HG03196 (cell line): ENCODE measurements around the gene C11orf97.

Source experiments
- ATAC-seq: cut with Tn5 transposase; IDR thresholded peaks from one replicate; pipeline ENCODE4 v1.9.1; 2021; ENCODE audit not compliant: unreplicated experiment

The C11orf97 gene

DNA sequence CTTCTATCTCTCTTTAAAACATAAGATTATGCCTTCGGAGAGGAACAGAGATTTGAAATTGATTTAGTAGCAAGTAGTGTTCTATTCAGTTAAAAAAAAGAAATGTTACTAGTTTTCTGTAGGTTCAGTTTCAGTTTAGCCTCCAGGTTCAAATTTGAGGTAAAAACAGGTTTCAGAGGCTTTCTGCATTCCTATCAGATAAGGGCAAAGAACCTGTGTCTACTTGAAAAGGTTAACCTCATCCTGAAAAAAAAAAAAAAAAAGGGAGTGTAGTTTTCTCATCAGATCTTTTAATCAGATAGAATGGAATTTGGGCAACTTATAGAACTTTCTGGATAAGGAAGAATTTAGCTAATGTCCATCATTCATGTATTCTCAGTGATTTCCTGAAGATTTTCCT is 12.1 kb downstream of the C11orf97 start:
- no peak for ATAC-seq

DNA sequence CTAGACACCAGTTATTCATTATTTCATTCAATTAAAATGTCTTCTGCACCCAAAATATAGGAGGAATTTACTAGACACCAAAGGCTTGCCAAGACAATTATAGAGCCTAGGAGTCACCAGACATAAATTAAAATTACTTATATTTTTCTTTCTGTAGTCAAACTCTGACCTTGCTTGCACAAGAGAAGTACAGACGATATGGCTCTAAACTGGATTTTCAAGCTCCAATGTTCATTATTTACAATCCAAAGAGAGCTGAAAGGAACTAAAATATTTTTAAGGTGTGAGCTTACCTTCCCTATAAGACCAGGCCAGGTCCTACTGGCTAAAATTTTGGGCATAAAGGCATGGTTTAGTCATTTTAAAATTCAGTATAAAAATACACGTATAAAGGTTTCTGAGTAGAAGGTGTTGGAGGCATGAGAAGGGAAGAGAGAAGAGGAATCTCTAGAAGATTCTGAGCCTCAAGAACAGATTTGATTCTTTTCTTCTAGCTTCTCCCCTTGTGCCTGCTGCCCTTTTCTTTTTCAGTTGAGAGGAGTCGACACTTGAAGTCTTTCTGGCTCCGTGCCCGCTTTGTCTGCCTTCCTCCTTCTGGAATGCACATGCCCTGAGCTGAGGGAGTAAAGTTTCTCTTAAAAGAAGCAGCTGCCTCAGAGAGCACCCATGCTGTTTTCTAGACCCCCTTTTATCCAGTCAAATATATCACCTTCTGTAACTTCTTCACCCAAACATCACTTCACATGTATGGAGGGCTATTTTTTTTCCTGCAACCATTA is 13.5 kb downstream of the C11orf97 start:
- ATAC-seq = no peak

DNA sequence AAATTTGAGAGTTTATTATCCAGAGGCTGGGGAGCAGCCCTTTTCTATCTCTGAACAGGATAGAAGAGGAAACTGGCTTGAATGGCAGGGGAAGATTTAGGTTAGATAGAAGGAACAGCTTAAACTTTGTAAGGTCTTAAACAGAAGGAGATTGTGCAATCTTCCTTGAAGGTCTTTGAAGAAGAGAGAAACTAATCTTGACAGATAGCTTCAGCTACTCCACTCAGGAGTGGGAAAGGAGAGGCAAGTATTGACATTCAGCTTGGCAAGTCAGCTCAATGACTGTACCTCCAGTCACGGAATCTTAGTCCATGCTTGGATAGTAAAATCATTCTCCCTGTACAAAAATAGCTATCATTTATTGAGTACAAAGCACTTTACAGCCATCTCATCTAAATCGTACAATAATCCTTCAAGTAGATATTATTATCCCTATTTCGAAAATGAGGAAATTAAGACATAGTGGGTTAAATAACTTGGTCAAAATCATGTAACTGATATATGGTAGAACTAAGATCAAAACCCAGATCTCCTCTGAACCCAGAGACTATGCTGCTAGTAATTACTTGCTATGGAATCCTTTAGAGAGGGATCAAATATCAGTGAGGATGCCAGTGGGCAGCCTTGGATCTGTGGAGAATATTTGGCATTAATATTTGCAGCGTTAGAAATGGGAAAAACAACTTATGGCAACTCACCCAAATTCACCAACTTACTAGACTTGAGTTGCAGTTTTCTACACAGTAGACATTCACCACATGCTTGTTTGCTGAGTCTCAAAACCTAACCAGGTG is 14.6 kb downstream of the C11orf97 start:
- ATAC-seq = no peak

DNA sequence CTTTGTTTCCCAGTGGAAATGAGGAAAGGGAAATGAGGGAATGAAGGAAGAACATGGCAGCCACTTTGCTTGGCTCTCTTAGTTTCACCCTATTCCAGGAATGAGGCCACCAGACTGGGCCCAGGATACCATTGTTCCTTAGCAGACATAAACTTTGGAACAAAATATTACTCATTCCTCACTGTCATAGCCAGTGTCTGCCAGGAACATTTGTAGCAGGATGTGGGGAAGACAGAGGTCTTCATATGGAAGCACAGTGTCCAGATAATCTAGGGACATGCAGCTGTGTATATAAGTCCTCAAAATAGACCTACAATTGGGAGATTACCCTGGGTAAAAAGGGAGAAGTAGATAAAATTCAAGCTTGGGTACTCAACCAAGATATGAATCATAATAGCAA is 16.3 kb downstream of the C11orf97 start:
- ATAC-seq = no peak

DNA sequence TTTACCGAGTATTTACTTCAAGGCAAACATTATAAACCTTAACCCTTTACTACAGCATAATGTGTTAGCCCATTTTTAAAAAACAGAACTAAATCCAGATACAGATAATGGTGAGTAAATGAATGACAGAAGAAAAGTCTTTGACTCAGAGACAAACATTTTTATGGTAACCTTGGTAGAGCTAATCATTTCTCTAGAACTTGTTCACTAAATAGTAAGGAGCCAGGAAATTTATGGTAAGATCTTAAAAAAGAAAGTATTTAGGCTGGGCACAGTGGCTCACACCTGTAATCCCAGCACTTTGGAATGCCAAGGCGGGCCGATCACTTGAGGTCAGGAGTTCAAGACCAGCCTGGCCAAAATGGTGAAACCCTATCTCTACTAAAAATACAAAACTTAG is 19.9 kb downstream of the C11orf97 start:
- no peak for ATAC-seq

DNA sequence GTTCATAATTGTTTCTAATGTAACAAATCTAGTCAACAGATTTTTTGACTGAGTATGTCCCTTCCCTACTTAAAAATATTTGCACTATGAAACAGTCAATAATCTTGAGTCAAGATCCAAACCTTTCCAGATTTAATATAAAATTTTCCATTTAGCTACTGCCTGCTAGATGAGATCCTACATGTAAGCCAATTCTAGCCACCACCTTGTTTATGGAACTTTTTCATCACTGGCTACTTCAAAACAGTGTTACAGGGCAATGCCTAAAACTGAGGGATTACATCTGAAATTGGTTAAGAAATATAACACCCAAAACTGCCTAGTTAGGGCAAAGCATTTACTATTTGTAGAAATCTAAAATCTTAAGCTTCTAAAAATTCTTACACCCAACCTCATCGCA is 20.9 kb downstream of the C11orf97 start:
- ATAC-seq = no peak

DNA sequence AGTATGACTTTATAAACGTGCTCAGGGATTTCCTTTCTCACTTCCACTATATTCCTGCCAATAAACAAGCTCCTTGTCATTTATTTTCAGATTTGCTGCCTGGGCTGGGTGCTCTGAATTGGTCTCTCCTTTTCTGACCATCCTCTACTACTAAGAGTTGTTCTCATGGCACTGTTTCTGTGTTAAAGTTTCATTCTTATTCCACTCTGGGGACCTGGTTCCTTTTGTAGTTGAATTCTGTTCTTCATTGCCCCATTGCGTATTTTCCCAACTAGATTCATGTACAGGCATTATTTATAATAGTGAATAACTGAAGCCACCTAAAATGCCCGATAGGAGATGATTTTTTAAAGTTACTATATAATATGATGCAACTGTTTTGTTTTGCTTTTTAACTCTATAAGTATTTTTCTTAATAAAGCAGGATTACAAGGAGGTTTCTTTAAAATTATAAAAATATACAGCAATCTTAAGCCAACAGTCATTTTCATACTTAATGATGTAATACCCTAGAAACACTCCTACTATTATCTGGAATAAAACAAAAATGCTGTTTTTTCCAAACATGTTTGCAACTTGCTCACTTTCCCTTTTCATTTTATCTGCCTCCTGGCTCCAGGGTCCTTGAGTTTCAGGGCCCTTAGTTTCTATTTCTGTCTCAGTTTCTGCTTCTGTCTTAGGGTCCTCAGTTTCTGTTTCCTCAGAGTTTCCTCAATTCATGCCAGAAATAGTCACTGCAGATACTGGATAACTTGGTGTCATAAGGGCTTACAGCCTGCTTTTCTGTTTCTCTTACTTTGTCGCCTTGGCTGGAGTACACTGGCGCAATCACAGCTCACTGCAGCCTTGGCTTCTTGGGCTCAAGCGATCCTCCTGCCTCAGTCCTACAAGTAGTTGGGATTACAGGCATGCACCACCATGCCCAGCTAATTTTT is 21.7 kb downstream of the C11orf97 start:
- ATAC-seq = no peak

DNA sequence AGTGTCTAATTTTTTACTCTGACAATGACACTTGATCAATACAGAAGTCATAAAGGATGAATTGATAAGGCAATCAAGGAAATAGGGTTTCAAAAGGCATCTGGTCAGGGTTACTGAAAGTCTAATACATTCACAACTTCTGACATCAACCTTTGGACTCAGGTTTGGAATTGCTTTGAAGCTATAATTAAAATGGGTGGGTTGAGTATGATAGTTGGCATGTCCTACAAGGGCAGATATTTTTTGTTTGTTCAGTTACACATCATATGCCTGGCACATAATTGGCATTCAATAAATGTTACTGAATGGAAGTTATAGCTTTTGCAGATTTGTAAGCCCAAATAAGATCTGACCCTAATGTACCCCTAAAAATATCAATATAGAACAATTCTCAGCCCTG is 24.1 kb downstream of the C11orf97 start:
- ATAC-seq = no peak

DNA sequence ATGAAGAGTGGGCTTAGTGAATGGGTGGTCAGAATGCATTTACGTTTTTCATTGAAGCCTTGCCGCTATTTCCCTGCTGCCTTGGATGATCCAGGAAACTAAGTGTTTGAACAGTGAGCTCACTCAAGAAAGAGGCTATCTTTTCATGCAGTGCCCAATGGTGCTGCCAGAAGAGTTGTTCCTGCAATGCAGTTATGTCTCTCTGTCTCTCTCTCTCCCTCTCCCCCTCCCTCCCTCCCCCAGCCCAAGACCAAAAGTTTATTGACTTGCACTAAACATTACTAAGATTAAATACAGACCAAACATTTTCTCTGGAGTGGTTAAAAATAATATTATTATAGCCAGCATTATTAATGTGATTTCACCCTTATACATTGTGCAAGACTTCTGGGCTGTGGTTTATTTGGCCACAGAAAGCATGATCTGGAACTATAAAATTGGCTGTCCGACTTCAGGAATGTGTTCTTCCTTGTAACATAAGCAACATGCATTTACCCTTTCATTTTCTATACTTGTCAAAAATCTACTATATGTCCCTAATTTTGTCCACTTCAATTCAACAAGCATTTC is 24.9 kb downstream of the C11orf97 start:
- ATAC-seq = no peak

DNA sequence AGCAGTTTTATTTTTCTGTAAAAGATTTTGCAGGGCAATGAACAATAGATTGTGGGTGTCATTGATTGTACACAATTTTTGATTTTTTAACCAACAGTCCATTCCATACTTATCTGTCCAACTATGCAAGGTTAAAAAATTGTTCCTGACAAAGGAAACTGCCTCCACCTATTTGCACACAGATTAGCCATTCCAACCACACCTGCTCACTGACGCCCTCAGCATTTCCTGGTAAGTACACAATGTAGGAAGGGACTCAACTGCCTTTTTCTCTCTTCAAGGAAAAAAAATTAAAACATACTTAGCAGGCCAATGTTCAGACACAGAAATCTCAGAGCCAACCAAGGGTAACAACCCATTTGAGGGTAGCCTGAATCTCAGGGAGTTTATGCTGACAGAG is 27.2 kb downstream of the C11orf97 start:
- ATAC-seq = no peak

DNA sequence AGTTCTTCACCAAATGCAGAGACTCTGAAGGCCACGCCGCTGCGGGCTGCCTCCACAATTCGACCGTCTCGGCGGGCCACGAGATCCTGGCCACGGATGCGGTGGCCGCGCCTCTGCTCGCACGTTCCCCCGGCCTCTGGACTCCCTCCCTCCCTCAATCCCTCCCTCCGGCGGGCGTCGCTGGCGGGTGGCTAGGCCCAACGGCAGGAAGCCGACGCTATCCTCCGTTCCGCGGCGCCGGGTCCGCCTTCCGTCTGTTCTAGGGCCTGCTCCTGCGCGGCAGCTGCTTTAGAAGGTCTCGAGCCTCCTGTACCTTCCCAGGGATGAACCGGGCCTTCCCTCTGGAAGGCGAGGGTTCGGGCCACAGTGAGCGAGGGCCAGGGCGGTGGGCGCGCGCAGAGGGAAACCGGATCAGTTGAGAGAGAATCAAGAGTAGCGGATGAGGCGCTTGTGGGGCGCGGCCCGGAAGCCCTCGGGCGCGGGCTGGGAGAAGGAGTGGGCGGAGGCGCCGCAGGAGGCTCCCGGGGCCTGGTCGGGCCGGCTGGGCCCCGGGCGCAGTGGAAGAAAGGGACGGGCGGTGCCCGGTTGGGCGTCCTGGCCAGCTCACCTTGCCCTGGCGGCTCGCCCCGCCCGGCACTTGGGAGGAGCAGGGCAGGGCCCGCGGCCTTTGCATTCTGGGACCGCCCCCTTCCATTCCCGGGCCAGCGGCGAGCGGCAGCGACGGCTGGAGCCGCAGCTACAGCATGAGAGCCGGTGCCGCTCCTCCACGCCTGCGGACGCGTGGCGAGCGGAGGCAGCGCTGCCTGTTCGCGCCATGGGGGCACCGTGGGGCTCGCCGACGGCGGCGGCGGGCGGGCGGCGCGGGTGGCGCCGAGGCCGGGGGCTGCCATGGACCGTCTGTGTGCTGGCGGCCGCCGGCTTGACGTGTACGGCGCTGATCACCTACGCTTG is 31.7 kb downstream of the C11orf97 start, which contains the start of gene FUT4:
Gene FUT4, plus strand, starts transcription at position 227 of the 951 bp plus-strand sequence. Its CDS starts 213 bp downstream, at position 440.
- ATAC-seq = peak; percentile 90

DNA sequence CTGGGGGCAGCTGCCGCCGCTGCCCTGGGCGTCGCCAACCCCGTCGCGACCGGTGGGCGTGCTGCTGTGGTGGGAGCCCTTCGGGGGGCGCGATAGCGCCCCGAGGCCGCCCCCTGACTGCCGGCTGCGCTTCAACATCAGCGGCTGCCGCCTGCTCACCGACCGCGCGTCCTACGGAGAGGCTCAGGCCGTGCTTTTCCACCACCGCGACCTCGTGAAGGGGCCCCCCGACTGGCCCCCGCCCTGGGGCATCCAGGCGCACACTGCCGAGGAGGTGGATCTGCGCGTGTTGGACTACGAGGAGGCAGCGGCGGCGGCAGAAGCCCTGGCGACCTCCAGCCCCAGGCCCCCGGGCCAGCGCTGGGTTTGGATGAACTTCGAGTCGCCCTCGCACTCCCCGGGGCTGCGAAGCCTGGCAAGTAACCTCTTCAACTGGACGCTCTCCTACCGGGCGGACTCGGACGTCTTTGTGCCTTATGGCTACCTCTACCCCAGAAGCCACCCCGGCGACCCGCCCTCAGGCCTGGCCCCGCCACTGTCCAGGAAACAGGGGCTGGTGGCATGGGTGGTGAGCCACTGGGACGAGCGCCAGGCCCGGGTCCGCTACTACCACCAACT is 32.5 kb downstream of the C11orf97 start:
- ATAC-seq = no peak

DNA sequence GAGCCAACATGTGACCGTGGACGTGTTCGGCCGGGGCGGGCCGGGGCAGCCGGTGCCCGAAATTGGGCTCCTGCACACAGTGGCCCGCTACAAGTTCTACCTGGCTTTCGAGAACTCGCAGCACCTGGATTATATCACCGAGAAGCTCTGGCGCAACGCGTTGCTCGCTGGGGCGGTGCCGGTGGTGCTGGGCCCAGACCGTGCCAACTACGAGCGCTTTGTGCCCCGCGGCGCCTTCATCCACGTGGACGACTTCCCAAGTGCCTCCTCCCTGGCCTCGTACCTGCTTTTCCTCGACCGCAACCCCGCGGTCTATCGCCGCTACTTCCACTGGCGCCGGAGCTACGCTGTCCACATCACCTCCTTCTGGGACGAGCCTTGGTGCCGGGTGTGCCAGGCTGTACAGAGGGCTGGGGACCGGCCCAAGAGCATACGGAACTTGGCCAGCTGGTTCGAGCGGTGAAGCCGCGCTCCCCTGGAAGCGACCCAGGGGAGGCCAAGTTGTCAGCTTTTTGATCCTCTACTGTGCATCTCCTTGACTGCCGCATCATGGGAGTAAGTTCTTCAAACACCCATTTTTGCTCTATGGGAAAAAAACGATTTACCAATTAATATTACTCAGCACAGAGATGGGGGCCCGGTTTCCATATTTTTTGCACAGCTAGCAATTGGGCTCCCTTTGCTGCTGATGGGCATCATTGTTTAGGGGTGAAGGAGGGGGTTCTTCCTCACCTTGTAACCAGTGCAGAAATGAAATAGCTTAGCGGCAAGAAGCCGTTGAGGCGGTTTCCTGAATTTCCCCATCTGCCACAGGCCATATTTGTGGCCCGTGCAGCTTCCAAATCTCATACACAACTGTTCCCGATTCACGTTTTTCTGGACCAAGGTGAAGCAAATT is 33.3 kb downstream of the C11orf97 start:
- no peak for ATAC-seq

DNA sequence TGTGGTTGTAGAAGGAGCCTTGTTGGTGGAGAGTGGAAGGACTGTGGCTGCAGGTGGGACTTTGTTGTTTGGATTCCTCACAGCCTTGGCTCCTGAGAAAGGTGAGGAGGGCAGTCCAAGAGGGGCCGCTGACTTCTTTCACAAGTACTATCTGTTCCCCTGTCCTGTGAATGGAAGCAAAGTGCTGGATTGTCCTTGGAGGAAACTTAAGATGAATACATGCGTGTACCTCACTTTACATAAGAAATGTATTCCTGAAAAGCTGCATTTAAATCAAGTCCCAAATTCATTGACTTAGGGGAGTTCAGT is 33.9 kb downstream of the C11orf97 start:
- no peak for ATAC-seq

DNA sequence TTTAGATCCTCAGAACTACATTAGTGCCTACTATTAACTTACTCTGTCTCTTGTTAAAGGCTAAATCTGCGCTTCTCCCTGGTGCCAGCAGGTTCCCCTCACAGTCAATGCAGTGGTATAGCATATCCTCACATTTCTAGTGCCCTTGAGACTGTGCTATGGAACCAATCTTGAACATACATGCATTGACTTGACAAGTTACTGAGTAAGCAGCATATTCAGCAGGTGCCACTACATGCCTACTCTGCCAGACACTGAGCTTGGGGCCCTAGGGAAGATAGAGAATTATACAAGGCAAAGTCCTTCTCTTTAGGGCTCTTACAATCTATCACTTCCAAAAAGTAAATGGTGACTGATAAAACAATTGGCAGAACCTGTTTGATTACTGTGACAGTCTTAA is 34.6 kb downstream of the C11orf97 start:
- ATAC-seq = no peak

DNA sequence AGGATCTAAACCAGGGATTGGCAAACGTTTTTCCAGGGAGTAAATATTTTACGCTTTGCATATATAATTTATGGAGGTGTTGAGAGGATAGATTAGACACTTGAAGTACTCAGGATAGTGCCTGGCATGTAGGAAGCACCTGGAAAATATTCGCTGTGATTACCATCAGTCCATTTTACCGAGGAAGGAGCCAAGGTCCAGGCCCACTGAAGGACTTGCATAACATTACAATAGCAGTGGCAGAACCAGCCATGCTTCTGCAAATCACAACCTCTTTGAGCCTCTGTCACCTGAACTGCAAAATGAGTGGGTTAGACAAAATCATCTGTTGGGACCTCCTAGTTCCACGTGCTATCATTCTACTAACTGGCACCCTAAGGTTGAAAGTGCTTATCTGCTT is 36.9 kb downstream of the C11orf97 start:
- no peak for ATAC-seq

DNA sequence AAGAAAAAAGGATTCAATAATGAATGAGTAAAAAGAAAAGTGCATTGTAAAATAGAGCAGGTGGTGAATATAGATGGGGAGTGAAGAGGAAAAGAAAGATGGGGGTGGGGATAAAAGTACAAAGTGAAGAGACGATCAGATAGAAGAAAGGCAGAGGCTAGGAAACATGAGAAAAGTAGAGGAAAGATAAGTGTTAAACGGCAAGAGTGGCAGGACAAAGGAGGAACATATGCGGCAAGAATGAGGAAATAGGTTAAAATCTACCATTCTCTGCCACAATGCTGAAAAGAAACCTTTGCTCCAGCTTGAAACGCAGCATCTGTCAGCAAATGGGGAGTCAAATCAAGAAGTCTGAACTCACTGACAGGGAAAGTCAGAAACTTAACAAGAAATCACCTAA is 38.3 kb downstream of the C11orf97 start:
- ATAC-seq = no peak

DNA sequence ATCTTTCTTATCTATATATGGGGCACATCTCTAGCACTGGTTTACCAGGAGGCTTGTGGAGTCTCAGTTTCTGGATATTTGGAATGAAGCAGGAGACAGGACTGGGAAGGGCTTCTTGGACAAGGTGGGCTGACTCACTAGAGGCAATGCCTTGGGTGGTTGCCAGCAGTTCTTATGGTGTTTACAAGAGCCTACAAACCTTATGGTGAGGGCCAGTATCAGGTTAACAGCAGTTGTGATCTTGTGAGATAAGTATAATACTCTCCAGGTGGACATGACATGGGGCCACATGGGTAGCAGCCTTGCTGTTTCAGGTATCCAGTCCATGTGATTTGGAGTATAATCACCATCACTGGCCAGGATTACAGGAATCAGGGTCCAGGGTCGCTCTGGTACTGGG is 41.7 kb downstream of the C11orf97 start:
- no peak for ATAC-seq
